Hematopoietic multipotent progenitor cell (in vitro differentiated cells): ENCODE results near the gene TAPBP. TPM values are rescaled to one million over a fixed set of nuclear protein-coding genes. Genes with fewer than 3 reads are reported as not detected.
"Not testable (repeated sequence)": the region's sequence is repeated elsewhere in the genome, so short reads cannot be mapped to it uniquely, and the experiment has no call there.

ENCODE experiments used
- DNase-seq, 3 donors: peaks; one replicate each; pipeline ENCODE4 v3.0.0-alpha.2; 2011 to 2015; ENCODE audit warnings: low read depth in 2 of 3, low spot score in 2 of 3
- total RNA-seq: library from RNA; depleted of rRNA; stranded (reverse); fragments of >200 nt; gene quantifications from one replicate; pipeline ENCODE4 v1.2.3, GENCODE V29; 2012

Gene TAPBP
- total RNA-seq, 1 donor: 323 TPM

DNA sequence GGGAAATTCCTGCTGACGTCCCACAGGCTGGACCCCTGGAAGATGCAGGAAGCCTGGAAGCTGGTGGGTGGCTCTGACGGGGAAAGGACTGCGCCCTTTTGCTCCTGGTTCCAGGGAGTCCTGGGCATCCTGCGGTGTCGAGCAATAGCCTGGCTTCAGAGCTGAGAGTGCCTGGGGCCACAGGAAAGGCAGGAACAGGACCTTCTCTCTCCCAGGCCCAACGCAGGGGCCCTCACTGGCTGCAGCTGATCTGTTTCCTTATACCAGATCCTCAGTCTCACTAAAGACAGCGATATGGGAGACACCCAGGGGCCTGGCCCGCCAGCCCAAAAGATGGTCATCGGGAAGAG, 35.5 kb downstream of the TAPBP start:
- no peak for DNase-seq

DNA sequence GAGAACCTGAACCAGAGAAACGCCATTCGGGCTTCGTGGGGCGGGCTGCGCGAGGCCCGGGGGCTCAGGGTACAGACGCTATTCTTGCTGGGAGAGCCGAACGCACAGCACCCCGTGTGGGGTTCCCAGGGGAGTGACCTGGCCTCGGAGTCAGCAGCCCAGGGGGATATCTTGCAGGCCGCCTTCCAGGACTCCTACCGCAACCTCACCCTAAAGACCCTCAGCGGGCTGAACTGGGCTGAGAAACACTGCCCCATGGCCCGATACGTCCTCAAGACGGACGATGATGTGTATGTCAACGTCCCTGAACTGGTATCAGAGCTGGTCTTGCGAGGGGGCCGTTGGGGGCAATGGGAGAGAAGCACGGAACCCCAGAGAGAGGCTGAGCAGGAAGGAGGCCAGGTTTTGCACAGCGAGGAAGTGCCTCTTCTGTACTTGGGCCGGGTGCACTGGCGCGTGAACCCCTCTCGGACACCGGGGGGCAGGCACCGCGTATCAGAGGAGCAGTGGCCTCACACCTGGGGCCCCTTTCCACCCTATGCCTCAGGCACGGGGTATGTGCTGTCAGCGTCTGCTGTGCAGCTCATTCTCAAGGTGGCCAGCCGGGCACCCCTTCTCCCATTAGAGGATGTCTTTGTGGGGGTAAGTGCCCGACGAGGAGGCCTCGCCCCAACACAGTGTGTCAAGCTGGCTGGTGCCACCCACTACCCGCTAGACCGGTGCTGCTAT, 36.1 kb downstream of the TAPBP start:
- DNase-seq: peak in 2 of 3 donors; percentile 32 to 41

DNA sequence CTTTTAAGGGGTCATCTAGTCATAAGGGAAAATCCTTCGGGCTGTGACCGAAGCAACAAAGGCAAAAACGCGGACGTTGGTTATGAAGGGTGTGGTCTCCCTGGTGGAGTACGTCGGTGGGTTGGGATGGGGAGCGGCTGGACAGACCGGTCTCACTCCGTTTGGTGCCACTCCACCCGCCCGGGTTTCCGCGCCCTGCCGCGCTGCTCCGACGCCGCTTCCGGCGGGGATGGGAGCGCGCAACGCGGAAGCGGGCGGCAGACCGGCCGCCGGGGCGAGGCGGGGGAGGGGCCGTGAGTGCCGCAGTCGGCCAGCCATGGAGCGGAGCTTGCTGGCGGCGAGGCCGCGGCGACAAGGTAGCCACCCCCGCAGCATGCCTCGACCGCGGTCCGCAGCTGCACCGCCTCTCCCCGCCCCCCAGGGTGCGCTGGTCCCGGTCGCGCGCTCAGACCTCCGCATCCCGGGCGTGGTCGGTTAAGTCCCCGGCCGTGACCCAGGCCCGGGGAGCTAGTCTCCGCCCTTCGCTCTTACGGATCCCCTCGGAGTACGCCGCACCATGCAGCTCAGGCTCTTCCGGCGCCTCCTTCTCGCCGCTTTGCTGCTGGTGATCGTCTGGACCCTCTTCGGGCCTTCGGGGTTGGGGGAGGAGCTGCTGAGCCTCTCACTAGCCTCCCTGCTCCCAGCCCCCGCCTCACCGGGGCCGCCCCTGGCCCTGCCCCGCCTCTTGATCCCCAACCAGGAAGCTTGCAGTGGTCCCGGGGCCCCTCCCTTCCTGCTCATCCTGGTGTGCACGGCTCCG, 36.8 kb downstream of the TAPBP start, which contains the start of gene B3GALT4:
TSS of gene B3GALT4 (plus strand) at position 260 of the 799 bp plus-strand sequence. CDS start at position 557, 297 bp downstream.
- DNase-seq: peak; percentile 54 to 82 (median 76)

DNA sequence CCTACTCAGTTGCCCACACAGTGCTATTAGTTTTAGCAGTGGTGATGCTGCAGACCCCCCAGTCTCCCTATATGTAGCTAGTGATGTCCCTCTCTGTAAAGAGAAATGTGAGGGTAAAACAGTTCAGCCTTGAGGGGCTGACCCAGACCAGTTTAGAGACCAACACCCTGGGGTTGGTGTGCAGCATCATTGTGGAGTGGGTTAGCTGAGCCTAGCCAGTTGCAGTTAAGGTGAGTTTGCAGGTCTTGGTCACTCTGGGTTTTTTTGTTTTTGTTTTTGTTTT, 37.4 kb downstream of the TAPBP start:
- no peak for DNase-seq

DNA sequence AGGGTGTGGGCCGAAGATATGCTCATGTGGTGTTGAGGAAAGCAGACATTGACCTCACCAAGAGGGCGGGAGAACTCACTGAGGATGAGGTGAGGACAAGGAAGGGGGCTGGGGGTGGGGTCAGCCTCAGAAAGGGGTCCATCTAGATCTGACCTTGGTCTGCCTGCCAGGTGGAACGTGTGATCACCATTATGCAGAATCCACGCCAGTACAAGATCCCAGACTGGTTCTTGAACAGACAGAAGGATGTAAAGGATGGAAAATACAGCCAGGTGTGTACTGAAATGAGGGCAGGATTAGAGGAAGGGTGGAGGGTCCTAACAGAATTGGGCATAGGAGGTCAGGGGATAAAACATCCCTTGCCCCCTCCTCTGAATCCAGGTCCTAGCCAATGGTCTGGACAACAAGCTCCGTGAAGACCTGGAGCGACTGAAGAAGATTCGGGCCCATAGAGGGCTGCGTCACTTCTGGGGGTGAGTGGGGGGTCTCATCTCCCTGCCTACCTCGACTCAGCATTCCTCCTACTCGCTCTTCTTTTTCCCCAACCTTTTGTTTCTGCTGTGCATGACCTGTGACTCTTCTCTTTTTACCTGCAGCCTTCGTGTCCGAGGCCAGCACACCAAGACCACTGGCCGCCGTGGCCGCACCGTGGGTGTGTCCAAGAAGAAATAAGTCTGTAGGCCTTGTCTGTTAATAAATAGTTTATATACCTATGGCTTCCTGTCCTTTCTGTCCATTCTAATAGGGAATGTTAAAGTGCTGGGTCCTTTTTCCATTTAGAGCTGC, 37.9 kb downstream of the TAPBP start:
- DNase-seq: not testable (repeated sequence)

DNA sequence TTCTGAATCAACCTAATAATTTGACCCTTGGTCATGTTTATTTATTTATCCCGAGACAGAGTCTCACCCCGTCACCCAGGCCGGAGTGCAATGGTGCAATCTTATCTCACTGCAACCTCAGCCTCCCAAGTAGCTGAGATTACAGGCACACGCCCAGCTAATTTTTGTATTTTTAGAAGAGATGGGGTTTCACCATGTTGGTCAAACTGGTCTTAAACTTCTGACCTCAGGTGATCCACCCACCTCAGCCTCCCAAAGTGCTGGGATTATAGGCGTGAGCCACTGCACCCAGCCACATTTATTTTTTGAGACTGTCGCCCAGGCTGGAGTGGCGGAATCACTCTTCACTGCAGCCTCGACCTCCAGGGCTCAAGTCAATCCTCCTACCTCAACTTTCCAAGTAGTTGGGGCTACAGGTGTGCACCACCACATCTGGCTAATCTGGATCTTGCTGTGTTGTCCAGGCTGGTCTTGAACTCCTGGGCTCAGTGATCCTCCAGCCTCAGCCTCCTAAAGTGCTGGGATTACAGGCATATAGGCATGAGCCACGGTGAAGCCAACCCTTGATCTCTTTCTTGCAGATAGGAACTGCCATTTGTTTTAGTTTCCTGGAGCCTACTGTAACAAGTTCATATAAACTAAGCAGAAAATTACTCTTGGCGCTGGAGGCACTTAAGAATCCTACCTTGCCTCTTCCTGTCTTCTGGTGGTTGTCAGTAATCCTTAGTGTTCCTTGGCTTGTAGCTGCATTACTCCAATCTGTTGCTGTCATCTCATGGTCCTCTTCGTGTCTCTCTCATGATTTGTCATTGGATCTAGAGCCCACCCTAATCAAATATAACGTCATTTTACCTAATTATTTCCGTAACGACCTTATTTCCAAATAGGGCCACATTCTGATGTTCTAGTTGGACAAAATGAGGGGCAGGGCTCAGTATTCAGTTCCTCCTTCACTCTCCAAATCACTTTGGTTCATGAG, 39.7 kb downstream of the TAPBP start:
- DNase-seq: no peak

DNA sequence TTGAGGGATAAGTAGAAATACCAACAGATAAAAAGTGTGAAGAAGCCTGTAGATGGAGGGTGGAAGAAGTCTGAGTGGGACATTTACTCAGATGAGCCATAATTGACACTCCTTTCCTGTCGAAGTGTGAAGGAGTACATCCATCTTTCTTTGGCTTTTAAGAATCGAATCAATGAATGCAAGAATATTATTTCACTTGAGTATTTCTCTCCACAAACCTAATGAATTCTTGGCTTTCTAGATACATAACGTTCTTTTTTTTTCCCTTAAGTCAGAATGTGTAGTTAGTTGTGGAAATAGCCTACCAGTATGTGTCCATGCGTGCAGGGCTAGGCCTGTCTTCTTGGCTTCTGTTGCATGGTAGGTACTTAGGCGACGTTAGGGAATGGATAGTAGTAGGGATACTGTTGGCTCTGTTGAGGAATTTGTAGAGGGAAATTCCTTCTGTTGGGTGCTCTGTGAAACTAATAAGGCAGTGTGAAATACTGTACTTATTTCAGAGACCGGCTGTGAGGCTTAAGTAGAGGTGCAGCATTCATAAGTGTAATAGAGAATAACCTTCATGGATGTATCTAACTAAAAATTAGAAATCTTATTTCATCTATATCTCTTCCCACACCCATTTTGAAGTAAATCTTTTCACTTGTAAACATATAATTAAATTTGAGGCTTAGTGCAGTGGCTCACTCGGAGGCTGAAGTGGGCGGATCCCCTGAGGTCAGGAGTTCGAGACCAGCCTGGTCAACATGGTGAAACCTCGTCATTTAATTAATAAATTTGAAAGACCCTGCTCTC, 40.6 kb downstream of the TAPBP start:
- no peak for DNase-seq

DNA sequence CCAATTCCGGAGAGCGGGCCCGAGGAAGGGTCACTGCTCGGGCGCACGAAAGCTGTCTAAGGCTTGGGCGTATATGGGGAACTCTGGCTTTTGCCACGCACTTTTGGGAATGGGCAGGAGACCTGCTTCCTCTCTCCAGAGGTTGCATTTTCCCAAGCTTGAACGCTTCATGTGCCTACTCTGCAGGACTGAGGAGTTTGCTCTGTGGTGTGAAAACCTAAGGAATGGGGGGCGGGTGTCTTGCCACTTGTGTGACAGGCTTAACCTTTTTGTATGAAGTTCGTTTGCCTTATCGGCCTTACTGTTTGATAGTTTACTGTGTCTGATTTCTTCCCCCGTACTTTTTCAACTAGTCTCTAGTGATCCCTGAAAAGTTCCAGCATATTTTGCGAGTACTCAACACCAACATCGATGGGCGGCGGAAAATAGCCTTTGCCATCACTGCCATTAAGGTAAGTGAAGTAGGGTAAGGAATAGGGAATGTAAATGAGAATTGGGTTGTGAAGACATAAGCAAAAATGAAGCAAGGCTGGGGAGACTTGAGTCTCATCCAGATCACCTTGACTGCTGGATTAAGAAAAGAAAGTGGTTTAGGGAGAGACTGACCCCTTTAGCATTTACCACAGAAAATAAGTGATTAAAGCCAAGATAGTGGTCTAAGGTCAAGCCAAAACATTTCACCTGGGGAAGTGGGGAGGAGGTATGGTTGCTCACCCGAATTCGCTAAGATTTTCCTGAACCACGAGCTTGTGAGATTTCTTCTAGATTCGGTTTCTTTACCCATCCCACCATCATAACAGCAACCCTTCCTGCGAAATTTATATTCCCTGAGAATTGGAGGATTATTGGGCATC, 41.4 kb downstream of the TAPBP start:
- DNase-seq: no peak

DNA sequence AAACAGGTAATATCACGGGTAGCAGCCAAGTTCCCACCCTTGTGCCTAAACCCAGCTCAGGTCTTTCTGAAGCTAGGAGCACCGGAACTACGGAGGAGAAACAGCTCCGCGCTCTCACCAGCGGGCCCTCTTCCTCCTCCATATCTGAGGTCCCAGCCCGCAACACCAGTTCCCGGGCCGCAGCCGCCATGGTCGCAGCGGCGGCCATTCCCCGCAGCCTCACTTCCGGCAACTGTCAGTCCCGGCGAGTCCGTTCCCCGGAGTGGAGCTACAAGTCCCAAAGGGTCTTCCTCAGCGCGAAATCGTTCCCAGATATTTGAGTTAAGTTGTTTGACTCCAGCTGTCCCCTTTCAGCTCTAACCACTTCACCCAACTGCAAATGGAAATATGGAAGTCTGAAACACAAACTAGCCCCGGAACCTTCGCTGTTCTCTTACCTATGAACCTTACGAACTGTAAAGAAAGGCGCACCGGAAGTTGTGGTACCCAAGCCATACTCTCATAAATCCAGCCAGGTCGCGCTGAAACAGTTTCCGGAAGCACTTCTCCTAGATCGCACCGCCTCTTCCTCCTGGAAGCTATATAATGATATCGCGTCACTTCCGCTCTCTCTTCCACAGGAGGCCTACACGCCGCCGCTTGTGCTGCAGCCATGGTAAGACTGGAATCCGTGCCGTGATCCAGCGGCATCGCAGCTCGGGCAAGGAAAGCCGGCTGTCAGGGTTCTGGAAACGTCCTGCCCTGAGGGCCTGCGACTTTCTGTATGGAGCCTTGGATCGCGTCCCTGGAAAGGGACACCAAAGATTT, 42.2 kb downstream of the TAPBP start, which contains the start of the genes RPS18 and VPS52:
TSS of gene RPS18 (plus strand) at position 608 of the 807 bp plus-strand sequence. CDS start at position 653, 45 bp downstream.
TSS of gene VPS52 (minus strand) at position 409 of the 807 bp plus-strand sequence. CDS start at position 208, 201 bp downstream.
- peak; percentile 93 to 99 (median 98) for DNase-seq

DNA sequence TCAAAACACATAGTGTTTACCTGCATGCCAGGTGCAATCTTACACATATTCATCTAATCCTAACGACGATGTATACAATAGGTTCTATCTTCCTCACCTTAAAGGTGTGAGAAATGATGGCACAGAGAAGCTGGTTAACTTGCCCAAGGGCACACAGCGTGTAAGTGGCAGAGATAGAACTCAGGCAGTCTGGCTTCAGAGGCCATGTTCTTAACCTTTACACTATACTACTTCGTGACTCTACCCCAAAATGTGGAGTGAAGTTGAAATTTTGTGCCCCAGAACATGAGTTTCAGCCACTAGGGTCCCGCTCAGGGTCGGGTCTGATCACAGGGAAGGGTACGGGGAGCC, 42.8 kb downstream of the TAPBP start:
- no peak for DNase-seq

DNA sequence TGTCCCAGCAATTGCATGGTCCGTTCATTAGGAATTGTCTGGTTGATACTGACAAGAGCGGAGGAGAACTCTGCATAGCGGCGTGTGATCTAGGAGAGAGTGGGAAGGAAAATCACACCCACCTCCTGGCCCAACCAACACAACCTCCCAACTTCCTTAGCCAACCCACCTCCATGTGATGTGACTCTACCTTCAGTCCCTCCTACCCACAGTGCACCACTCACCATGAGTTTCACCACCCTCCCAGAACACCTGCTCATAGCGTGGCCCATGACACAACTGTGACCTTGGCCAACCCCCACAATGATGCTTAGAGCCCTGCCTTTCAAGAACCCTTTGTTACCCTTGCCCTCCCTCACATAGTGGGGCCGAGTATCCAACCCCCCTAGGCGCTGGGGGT, 49.9 kb downstream of the TAPBP start:
- DNase-seq: no peak

DNA sequence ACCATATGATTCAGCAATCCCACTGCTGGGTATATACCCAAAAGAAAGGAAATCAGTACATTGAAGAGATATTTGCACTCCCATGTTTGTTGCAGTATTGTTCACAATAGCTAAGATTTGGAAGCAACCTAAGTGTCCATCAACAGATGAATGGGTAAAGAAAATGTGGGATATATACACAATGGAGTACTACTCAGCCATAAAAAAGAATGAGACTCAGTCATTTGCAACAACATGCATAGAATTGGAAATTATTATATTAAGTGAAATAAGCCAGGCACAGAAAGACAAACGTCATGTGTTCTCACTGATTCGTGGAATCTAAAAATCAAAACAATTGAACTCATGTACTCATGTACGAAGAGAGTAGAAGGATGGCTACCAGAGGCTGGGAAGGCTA, 51.4 kb downstream of the TAPBP start:
- DNase-seq: not testable (repeated sequence)

DNA sequence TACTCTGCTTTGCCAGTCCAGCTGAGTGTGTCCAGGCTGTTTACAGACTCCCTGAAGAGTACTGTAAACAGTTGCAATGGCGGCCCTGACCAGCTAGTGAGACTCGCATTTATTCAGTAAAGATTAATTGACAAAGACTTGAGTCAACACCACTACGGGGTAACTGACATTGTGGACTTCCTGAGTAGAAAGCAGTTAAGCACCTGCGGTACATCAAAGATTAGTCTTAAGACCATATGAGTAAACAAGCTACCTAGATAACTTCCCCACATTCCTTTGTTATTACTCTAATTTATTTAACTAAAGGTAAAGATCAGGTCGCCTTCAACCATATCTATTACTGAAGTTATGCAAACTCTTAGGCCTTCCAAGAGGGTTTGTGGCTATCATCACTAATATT, 54.8 kb downstream of the TAPBP start:
- no peak for DNase-seq

DNA sequence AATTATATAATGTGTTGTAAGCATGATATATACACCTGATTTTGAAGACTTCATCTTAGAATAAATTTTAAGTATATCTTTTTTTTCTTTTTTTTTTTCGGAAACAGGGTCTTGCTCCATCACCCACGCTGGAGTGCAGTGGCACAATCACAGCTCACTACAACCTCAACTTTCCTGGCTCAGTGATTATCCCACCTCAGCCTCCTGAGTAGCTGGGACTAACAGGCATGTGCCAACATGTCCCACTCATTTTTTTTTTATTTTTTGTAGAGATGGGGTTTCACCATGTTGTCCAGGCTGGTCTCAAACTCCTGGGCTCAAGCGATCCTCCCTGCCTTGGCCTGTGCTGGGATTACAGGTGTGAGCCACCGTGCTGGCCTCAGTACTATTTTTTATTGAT, 59.3 kb downstream of the TAPBP start:
- no peak for DNase-seq

DNA sequence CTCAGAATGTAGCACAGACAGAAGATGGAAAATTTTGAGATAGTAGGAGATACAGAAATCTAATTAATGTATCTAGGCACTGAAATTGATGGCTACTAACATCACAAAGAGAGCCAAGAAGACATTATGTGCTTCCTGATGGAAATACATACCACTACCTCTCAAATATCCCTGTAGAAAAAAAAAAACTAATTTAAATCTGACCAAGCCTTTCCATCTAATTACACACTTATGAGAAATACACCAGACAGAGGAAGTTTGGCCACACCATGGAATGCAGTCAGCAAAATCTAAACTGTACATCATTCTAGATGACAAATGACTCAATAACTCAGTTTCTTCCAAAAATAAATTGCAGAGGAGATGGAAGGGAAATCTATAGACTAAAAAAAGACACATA, 61.1 kb downstream of the TAPBP start:
- no peak for DNase-seq

DNA sequence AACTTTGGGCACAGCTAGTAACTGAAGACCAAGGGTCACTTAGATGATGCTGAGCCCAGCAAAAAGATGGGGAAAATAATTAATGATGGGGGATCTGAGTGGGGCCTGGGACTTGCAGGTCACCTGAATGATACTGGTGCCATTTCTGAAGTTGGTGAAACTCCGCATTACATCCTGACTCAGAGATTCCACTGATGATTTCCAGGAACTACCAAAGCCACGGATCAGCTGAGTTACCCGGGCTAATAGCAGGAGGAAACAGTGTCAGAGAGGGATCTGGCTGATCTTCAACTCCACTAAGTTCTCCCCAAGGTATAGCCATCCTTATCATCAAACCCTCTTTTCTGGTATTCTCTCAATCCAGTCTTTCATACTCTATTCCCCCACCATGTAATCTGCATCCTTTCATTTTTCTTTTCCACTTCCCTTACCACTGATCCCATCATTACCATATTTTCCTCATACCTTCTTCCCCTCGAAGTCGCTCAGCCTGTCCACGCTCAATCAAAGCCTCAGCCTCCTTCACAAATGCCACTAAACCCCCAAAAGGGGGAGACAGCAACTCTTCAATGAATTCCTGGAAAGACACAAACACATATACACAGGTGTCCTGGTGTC, 62.4 kb downstream of the TAPBP start:
- no peak for DNase-seq

DNA sequence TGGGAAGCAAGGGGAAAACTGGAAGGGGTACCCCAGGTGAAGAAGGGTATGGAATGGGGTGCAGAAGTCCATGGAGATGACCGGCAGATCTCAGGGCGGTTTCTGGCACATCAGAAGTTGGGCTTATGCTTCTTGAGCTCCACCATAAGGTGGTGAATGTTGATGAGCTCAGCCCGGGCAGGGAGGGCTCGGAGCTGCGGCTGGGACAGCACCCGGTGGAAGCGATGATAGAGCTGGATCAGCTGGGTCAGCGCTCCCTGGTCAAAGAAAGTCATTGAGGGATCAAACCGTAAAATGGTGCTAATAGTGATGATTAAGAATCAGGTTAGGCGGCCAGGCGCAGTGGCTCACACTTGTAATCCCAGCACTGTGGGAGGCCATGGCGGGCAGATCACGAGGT, 63.1 kb downstream of the TAPBP start:
- no peak for DNase-seq
